H9 (cell line): Measurements from ENCODE around the gene PCSK6. TPM values are rescaled to one million over a fixed set of nuclear protein-coding genes. Genes with fewer than 3 reads are reported as not detected.

Experiments
- DNase-seq: peaks from one replicate; pipeline ENCODE4 v3.0.0-alpha.2; 2017
- H2AFZ ChIP-seq: one replicate; pipeline ENCODE4 v1.6.1; 2013; ENCODE audit warnings: mild to moderate bottlenecking, low read length, control low read depth, moderate library complexity
- H2AK5ac ChIP-seq: 2 replicates; pipeline ENCODE4 v1.6.1; 2013; ENCODE audit warnings: low read length, control low read depth, mixed read lengths; ENCODE audit not compliant: insufficient read length
- H2BK120ac ChIP-seq: one replicate; pipeline ENCODE4 v1.6.1; 2013; ENCODE audit warnings: low read depth, mild to moderate bottlenecking, low read length, control low read depth, inconsistent platforms; ENCODE audit not compliant: poor library complexity, severe bottlenecking
- H2BK12ac ChIP-seq: 2 replicates; pipeline ENCODE4 v1.6.1; 2013; ENCODE audit warnings: low read length, control low read depth, mixed read lengths, low read depth; ENCODE audit not compliant: insufficient read length
- H2BK15ac ChIP-seq: 2 replicates; pipeline ENCODE4 v1.6.1; 2013; ENCODE audit warnings: low read depth, low read length, control low read depth
- H2BK20ac ChIP-seq: one replicate; pipeline ENCODE4 v1.6.1; 2013; ENCODE audit warnings: low read depth, mild to moderate bottlenecking, low read length, control low read depth, inconsistent platforms; ENCODE audit not compliant: poor library complexity, severe bottlenecking
- H2BK5ac ChIP-seq: 2 replicates; pipeline ENCODE4 v1.6.1; 2013; ENCODE audit warnings: low read length, control low read depth, mixed read lengths; ENCODE audit not compliant: insufficient read length
- H3K14ac ChIP-seq: 2 replicates; pipeline ENCODE4 v1.6.1; 2013; ENCODE audit warnings: low read length, control low read depth; ENCODE audit not compliant: insufficient read depth
- H3K18ac ChIP-seq: 2 replicates; pipeline ENCODE4 v1.6.1; 2013; ENCODE audit warnings: low read depth, mild to moderate bottlenecking, mixed read lengths, low read length, control low read depth; ENCODE audit not compliant: insufficient read length
- H3K23ac ChIP-seq: 2 replicates; pipeline ENCODE4 v1.6.1; 2013; ENCODE audit warnings: low read length, control low read depth, mixed read lengths, low read depth; ENCODE audit not compliant: insufficient read length
- H3K23me2 ChIP-seq: 2 replicates; pipeline ENCODE4 v1.6.1; 2013; ENCODE audit warnings: low read depth, mild to moderate bottlenecking, mixed read lengths, low read length, control low read depth; ENCODE audit not compliant: insufficient read length, poor library complexity, severe bottlenecking
- H3K27ac ChIP-seq: 2 replicates; pipeline ENCODE4 v1.5.1; 2013; ENCODE audit warnings: low read length, control low read depth, mixed read lengths, low read depth; ENCODE audit not compliant: insufficient read length
- H3K27me3 ChIP-seq: 2 replicates; pipeline ENCODE4 v1.6.1; 2013; ENCODE audit warnings: low read length, control low read depth, inconsistent platforms; ENCODE audit not compliant: insufficient read depth
- H3K4ac ChIP-seq: 2 replicates; pipeline ENCODE4 v1.6.1; 2013; ENCODE audit warnings: low read depth, mild to moderate bottlenecking, control low read depth, inconsistent platforms, low read length, moderate library complexity
- H3K4me1 ChIP-seq: 2 replicates; pipeline ENCODE4 v1.6.1; 2013; ENCODE audit warnings: low read length, control low read depth, inconsistent platforms; ENCODE audit not compliant: insufficient read depth
- H3K4me2 ChIP-seq: 2 replicates; pipeline ENCODE4 v1.6.1; 2013; ENCODE audit warnings: low read length, control low read depth, mixed read lengths; ENCODE audit not compliant: insufficient read length, insufficient read depth
- H3K56ac ChIP-seq: 2 replicates; pipeline ENCODE4 v1.6.1; 2013; ENCODE audit warnings: low read depth, mild to moderate bottlenecking, mixed read lengths, low read length, control low read depth; ENCODE audit not compliant: insufficient read length
- H3K79me1 ChIP-seq: 2 replicates; pipeline ENCODE4 v1.6.1; 2013; ENCODE audit warnings: low read depth, mild to moderate bottlenecking, moderate library complexity, low read length, control low read depth, inconsistent platforms; ENCODE audit not compliant: insufficient read depth, poor library complexity, severe bottlenecking
- H3K79me2 ChIP-seq: 2 replicates; pipeline ENCODE4 v1.6.1; 2013; ENCODE audit warnings: low read length, control low read depth, inconsistent platforms; ENCODE audit not compliant: insufficient read depth
- H3K9ac ChIP-seq: 2 replicates; pipeline ENCODE4 v1.6.1; 2013; ENCODE audit warnings: low read length, control low read depth, mixed read lengths; ENCODE audit not compliant: insufficient read length; ENCODE audit errors: extremely low read depth
- H3K9me3 ChIP-seq: one replicate; pipeline ENCODE4 v1.6.1; 2013; ENCODE audit warnings: low read depth, low read length, inconsistent platforms; ENCODE audit not compliant: control insufficient read depth
- H3T11ph ChIP-seq: one replicate; pipeline ENCODE4 v1.6.1; 2013; ENCODE audit warnings: mild to moderate bottlenecking, low read length, control low read depth, inconsistent platforms
- H4K20me1 ChIP-seq: one replicate; pipeline ENCODE4 v1.6.1; 2013; ENCODE audit not compliant: control insufficient read depth, insufficient read length, insufficient read depth
- H4K5ac ChIP-seq: 2 replicates; pipeline ENCODE4 v1.6.1; 2013; ENCODE audit warnings: low read depth, mild to moderate bottlenecking, mixed read lengths, low read length, control low read depth; ENCODE audit not compliant: insufficient read length
- H4K8ac ChIP-seq: replicated peaks from 2 replicates; pipeline ENCODE4 v1.6.1; 2013; ENCODE audit warnings: low read length, control low read depth, mixed read lengths, low read depth; ENCODE audit not compliant: insufficient read length
- H4K91ac ChIP-seq: 2 replicates; pipeline ENCODE4 v1.6.1; 2013; ENCODE audit warnings: low read depth, mild to moderate bottlenecking, moderate library complexity, mixed read lengths, low read length, control low read depth; ENCODE audit not compliant: insufficient read length
- H3K27ac Mint-ChIP-seq, 3 experiments: 2 replicates in 2 of 3; 3 replicates in 1 of 3; pipeline ENCODE4 v1.8.0; 2020 to 2021; ENCODE audit warnings: mixed read lengths in 3 of 3, mild to moderate bottlenecking in 1 of 3, moderate library complexity in 1 of 3
- H3K27me3 Mint-ChIP-seq: 2 replicates; pipeline ENCODE4 v1.8.0; 2021; ENCODE audit warnings: low read depth, mild to moderate bottlenecking, moderate library complexity, mixed read lengths
- H3K36me3 Mint-ChIP-seq, 3 experiments: 2 replicates in 2 of 3; 3 replicates in 1 of 3; pipeline ENCODE4 v1.8.0; 2020 to 2021; ENCODE audit warnings: low read depth in 3 of 3, mixed read lengths in 3 of 3; ENCODE audit not compliant: insufficient read depth in 1 of 3
- H3K4me1 Mint-ChIP-seq, 2 experiments: 2 replicates each; pipeline ENCODE4 v1.8.0; 2020; ENCODE audit warnings: mixed read lengths in 2 of 2
- H3K4me3 Mint-ChIP-seq, 2 experiments: 2 replicates in 1 of 2; 3 replicates in 1 of 2; pipeline ENCODE4 v1.8.0; 2020 to 2021; ENCODE audit warnings: mild to moderate bottlenecking in 2 of 2, mixed read lengths in 2 of 2, moderate library complexity in 1 of 2
- H3K9me3 Mint-ChIP-seq, 2 experiments: 2 replicates in 1 of 2; 3 replicates in 1 of 2; pipeline ENCODE4 v1.8.0; 2020; ENCODE audit warnings: mild to moderate bottlenecking in 2 of 2, mixed read lengths in 2 of 2, moderate library complexity in 1 of 2
- WGBS: extraction: QIAGEN DNeasy Blood & Tissue Kit; methylation state at CpG from one replicate; pipeline ENCODE4 v1.1.7; 2013; ENCODE audit warnings: missing lambda C conversion rate, low lambda C conversion rate, mixed read lengths; ENCODE audit not compliant: insufficient read length; ENCODE audit errors: extremely low coverage; 5-methylcytosine and 5-hydroxymethylcytosine counted together
- total RNA-seq: library from RNA; stranded (reverse); gene quantifications from 2 replicates; pipeline ENCODE4 v1.2.1, GENCODE V29; 2021
- TF ChIP-seq, protein P1 (sequence below): fragments of 200-600 bp; sonication (generic); conservative IDR thresholded peaks from 3 replicates; pipeline ENCODE4 v1.8.0; 2021; ENCODE audit warnings: antibody characterized with exemption, mild to moderate bottlenecking

The PCSK6 gene
- total RNA-seq, 1 experiment from 2014 or later, result 4.0 TPM

DNA sequence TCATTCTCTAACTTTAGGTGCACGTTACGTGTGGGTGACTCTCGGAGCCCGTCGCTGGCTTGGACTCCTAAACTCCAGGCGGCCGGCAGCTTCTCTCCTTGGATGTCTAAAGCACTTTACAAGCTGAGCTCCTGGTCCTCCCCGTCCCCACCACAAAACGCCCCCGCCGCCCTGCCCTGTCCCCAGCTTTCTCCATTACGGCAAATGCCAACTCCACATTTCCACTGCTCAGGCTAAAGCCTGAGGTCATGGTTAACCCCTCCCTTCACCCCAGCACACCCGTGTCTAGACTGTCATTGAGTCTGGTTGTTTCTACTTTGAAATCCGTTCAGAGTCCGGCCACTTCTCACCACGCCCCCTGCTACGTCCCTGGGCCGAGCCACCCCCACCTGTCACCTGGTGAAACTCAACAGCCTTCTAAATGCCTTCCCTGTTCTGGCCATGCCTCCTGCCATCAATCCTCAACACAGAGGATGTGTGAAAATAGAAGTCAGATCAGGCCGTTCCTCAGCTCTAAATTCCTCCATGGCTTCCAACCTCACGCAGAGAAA, 8.1 kb upstream of the PCSK6 start:
- Histone ChIP-seq H3K79me2 (no peaks in the 10 kb centered on the region), H2BK120ac (no peak overlapping the region), H3K4me2 (no peak overlapping the region), H3K4ac (no peak overlapping the region), H3K18ac (no peak overlapping the region), H4K91ac (no peak overlapping the region), H3K9me3 (no peaks in the 10 kb centered on the region), H3T11ph (no peak overlapping the region), H3K14ac (no peak overlapping the region), H3K56ac (no peak overlapping the region), H2BK20ac (no peak overlapping the region), H2BK15ac (no peak overlapping the region), H3K79me1 (no peaks in the 10 kb centered on the region), H4K20me1 (no peaks in the 10 kb centered on the region), H4K5ac (no peak overlapping the region), H2BK12ac (no peak overlapping the region), H4K8ac (no peak overlapping the region), H2AFZ (no peak overlapping the region), H2AK5ac (no peak overlapping the region), H3K4me1 (no peaks in the 10 kb centered on the region), H3K9ac (no peak overlapping the region), H3K27ac (no peak overlapping the region), H3K23ac (no peak overlapping the region), H3K23me2 (no peaks in the 10 kb centered on the region), H3K27me3 (no peaks in the 10 kb centered on the region), H2BK5ac (no peak overlapping the region)
- WGBS, result no CpG with 5 or more reads among the region's 20 CpGs
- Mint-ChIP-seq H3K4me1 (peaks cover 31 to 47% of the 10 kb centered on the region in 2 experiments), H3K27ac (no peak overlapping the region; a peak in 1 of 7 replicates), H3K9me3 (peaks cover 5 to 9% of the 10 kb centered on the region in 2 experiments; a peak in 2 of 5 replicates), H3K36me3 (peaks cover 0 to 10% (median 1%) of the 10 kb centered on the region in 3 experiments; a peak in 3 of 7 replicates), H3K4me3 (no peak overlapping the region), H3K27me3 (peaks cover 48% of the 10 kb centered on the region)
- no peak for DNase-seq
- TF ChIP-seq, protein P1, sequence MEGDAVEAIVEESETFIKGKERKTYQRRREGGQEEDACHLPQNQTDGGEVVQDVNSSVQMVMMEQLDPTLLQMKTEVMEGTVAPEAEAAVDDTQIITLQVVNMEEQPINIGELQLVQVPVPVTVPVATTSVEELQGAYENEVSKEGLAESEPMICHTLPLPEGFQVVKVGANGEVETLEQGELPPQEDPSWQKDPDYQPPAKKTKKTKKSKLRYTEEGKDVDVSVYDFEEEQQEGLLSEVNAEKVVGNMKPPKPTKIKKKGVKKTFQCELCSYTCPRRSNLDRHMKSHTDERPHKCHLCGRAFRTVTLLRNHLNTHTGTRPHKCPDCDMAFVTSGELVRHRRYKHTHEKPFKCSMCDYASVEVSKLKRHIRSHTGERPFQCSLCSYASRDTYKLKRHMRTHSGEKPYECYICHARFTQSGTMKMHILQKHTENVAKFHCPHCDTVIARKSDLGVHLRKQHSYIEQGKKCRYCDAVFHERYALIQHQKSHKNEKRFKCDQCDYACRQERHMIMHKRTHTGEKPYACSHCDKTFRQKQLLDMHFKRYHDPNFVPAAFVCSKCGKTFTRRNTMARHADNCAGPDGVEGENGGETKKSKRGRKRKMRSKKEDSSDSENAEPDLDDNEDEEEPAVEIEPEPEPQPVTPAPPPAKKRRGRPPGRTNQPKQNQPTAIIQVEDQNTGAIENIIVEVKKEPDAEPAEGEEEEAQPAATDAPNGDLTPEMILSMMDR, result no peak
